CD4-positive, alpha-beta memory T cell (primary cell): Measurements from ENCODE around the gene NOTCH1. TPM values are rescaled to one million over a fixed set of nuclear protein-coding genes. Genes with fewer than 3 reads are reported as not detected.

ENCODE experiments used
- CTCF ChIA-PET: fragments of 350-600 bp; sonication (Branson Sonifier 250); formaldehyde crosslinking; loops from one replicate; lab custom pipeline; 2021; ENCODE audit warnings: inconsistent platforms; ENCODE audit not compliant: partially characterized antibody; lab: Charles Lee
- POLR2A ChIA-PET: fragments of 350-600 bp; sonication (Branson Sonifier 250); formaldehyde crosslinking; loops from one replicate; lab custom pipeline; 2021; ENCODE audit not compliant: partially characterized antibody; lab: Charles Lee
- DNase-seq, 5 donors: peaks; one replicate each; pipeline versions ENCODE4 v3.0.0 to v3.0.0-alpha.2; 2020 to 2022; ENCODE audit warnings: mixed read lengths in 1 of 5
- H3K27ac ChIP-seq: one replicate; pipeline ENCODE4 v1.7.0; 2013; ENCODE audit warnings: low read depth, low read length
- H3K27me3 ChIP-seq: 2 replicates; pipeline ENCODE4 v1.7.0; 2013; ENCODE audit warnings: mild to moderate bottlenecking, low read length, moderate library complexity; ENCODE audit not compliant: insufficient read depth
- H3K36me3 ChIP-seq: 2 replicates; pipeline ENCODE4 v1.7.0; 2013; ENCODE audit warnings: mild to moderate bottlenecking, low read length, moderate library complexity; ENCODE audit not compliant: insufficient read depth
- H3K4me1 ChIP-seq: 2 replicates; pipeline ENCODE4 v1.7.0; 2013; ENCODE audit warnings: mild to moderate bottlenecking, low read length, moderate library complexity; ENCODE audit not compliant: insufficient read depth
- H3K4me3 ChIP-seq, 2 donors: one replicate each; pipeline ENCODE4 v1.7.0; 2013; ENCODE audit warnings: low read length in 2 of 2, mild to moderate bottlenecking in 1 of 2
- H3K9me3 ChIP-seq, 2 donors: one replicate each; pipeline ENCODE4 v1.7.0; 2013; ENCODE audit warnings: low read length in 2 of 2, control low read depth in 1 of 2; ENCODE audit not compliant: control insufficient read depth in 1 of 2
- H3K27ac Mint-ChIP-seq, 7 donors: one replicate each; pipeline ENCODE4 v1.8.0; 2020 to 2021; ENCODE audit warnings: mixed read lengths in 7 of 7, mild to moderate bottlenecking in 6 of 7, inconsistent platforms in 3 of 7, moderate library complexity in 3 of 7
- H3K27me3 Mint-ChIP-seq, 2 donors: one replicate each; pipeline ENCODE4 v1.8.0; 2020 to 2021; ENCODE audit warnings: mixed read lengths in 2 of 2
- H3K36me3 Mint-ChIP-seq, 2 donors: one replicate each; pipeline ENCODE4 v1.8.0; 2020 to 2021; ENCODE audit warnings: mixed read lengths in 2 of 2, inconsistent platforms in 1 of 2, mild to moderate bottlenecking in 1 of 2
- H3K4me1 Mint-ChIP-seq, 4 donors: one replicate each; pipeline ENCODE4 v1.8.0; 2020 to 2021; ENCODE audit warnings: mixed read lengths in 4 of 4, mild to moderate bottlenecking in 1 of 4
- H3K4me3 Mint-ChIP-seq, 8 donors: one replicate each; pipeline ENCODE4 v1.8.0; 2020 to 2021; ENCODE audit warnings: mixed read lengths in 8 of 8, mild to moderate bottlenecking in 7 of 8, moderate library complexity in 6 of 8, inconsistent platforms in 3 of 8
- H3K9me3 Mint-ChIP-seq, 8 donors: one replicate each; pipeline ENCODE4 v1.8.0; 2020 to 2021; ENCODE audit warnings: mixed read lengths in 8 of 8, mild to moderate bottlenecking in 5 of 8, inconsistent platforms in 3 of 8, moderate library complexity in 1 of 8
- intact Hi-C: fragments of 100-400 bp; cut with micrococcal nuclease; formaldehyde crosslinking; loops from one replicate; pipeline ENCODE4 v1.15.1; 2023
- polyA plus RNA-seq, 2 donors: library from polyadenylated mRNA; unstranded; fragments of 300-500 nt; fragmentation: Illumina TruSeq; gene quantifications; one replicate each; pipeline ENCODE4 v1.2.3, GENCODE V29; 2021
- total RNA-seq, 2 experiments: library from RNA; stranded (reverse); gene quantifications; one replicate each; pipeline ENCODE4 v1.2.3, GENCODE V29; 2021

Gene NOTCH1
- total and polyA plus RNA-seq, 4 experiments from 2014 or later, result 6.0 to 45.4 (median 43.0) TPM; not detected in 1

DNA sequence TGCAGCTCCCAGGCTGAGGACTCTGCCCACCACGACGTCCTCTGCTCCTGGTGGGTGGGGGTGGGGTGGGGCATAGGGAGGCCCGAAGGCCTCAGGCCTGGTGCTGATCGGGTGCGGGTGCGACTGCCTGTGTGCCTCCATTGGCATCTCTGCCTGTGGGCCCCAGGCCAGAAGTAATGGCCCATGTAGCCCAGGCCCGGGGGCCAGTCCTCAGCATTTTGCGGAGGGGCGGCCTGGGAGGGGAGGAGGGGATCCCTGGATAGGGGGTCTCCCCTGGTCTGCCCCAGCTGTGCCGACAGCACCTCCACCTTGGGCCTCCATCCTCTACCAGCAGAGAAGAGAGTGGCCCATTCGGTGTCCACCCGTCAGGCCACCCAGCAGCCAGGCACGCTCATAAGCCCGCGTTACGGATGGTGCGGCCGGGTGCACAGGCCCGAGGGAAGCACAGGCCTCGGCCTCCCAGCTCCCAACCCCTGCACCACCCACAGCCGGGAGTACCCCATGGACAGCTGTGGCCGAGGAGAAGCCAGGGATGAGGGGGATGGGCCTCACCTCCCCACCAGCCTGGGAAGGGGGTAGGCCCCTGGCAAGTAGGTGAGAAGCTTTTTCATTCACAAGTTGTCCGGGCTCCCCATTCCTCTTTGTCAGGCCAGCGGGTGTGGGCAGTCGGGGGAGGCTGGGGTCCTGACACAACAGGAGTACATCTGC lies 1.8 kb upstream of the NOTCH1 start:
- peak overlapping the region in 4 of 8 donors; percentile 39 to 84 (median 64) for H3K4me3 Mint-ChIP-seq
- CTCF ChIA-PET, result interaction anchor here (1.0 to 1.5 kb wide), 2 partner anchors 8 to 9 kb away, joined by 3 to 4 read pairs; no protein-coding TSS in a partner anchor

DNA sequence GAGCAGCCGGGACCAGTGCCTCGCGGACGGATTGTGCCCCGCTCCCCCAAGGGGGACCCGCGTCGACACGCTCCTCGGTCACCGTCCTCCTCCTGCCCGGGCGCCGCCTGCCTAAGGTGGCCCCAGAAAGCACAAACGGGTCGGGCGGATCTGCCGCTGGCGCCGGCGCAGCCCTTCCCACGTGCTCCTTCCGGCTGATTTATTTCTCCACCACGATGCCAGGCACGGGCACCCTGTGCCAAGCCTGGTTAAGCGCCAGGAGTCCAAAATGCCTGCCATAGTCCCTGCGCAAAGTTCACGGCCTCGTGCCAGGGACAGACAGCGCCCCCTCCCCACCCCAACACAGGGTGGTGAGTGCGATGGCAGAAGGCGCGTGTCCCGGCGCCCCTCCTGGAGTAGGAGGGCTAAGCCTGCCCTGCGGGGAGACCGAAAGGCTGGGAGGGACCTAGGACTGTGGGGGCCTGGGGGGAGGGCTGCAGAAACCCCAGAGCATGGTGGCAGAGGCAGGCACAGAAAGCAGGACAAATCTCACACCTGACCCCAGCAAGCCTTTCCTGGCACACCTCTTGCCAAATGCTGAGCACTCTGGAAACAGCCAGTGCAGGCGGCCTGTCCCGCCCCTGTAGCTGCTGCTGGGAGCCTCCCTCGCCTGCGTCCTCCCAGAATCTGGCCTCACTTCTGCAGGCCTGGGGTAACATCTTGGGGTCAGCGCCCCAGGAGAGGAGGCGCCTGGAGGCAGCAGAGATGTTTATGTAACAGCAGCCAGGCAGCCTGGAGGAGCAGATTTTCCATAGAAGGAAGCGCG lies 1.1 kb upstream of the NOTCH1 start:
- Histone ChIP-seq H3K4me3 (peak overlapping the region; percentile 11 to 52), H3K27me3 (no peaks in the 10 kb centered on the region), H3K36me3 (peaks cover 4% of the 10 kb centered on the region), H3K4me1 (peaks cover 38% of the 10 kb centered on the region), H3K9me3 (no peaks in the 10 kb centered on the region), H3K27ac (peak overlapping the region; percentile 40)
- ChIA-PET CTCF (interaction anchor here (1.0 kb wide), 1 partner anchor 9 kb away, joined by 3 read pairs; no protein-coding TSS in a partner anchor), POLR2A (interaction anchor here (1.3 to 5.0 kb wide), 3 partner anchors 8 to 57 kb away, joined by 4 to 29 read pairs (median 27); no protein-coding TSS in a partner anchor)
- peaks cover 0 to 5% of the 10 kb centered on the region in 2 donors for H3K36me3 Mint-ChIP-seq
- H3K27me3 Mint-ChIP-seq, result peaks cover 0 to under 1% of the 10 kb centered on the region in 2 donors
- no peaks in the 10 kb centered on the region for H3K9me3 Mint-ChIP-seq
- peak; percentile 47 to 61 (median 58) for DNase-seq
- peak overlapping the region; percentile 70 to 85 (median 82) for H3K4me3 Mint-ChIP-seq
- H3K4me1 Mint-ChIP-seq, result peaks cover 7 to 32% (median 23%) of the 10 kb centered on the region in 4 donors
- H3K27ac Mint-ChIP-seq, result peak overlapping the region; percentile 22 to 86 (median 66)
- intact Hi-C loops, result loop anchor here (2.0 to 10.0 kb wide), 4 partner anchors 14 to 142 kb away; partner anchors contain the start of genes SEC16A and SNAPC4

More for the DNA sequence above, 1.8 kb upstream of the NOTCH1 start:
- peaks cover 40% of the 10 kb centered on the region for H3K4me1 ChIP-seq
- Mint-ChIP-seq H3K27ac (peak overlapping the region in 1 of 7 donors; percentile 86), H3K4me1 (peaks cover 8 to 39% (median 29%) of the 10 kb centered on the region in 4 donors), H3K36me3 (peaks cover 0 to 3% of the 10 kb centered on the region in 2 donors), H3K9me3 (no peaks in the 10 kb centered on the region), H3K27me3 (peaks cover 0 to 2% of the 10 kb centered on the region in 2 donors)
- no peaks in the 10 kb centered on the region for H3K36me3 ChIP-seq
- intact Hi-C loops, result loop anchor here (2.0 to 10.0 kb wide), 4 partner anchors 15 to 143 kb away; partner anchors contain the start of genes SEC16A and SNAPC4
- H3K4me3 ChIP-seq, result no peak overlapping the region
- POLR2A ChIA-PET, result interaction anchor here (1.1 to 5.0 kb wide), 2 partner anchors 9 to 14 kb away, joined by 5 to 29 read pairs; no protein-coding TSS in a partner anchor
- no peaks in the 10 kb centered on the region for H3K9me3 ChIP-seq
- DNase-seq, result no peak
- H3K27me3 ChIP-seq, result no peaks in the 10 kb centered on the region
- H3K27ac ChIP-seq, result no peak overlapping the region

DNA sequence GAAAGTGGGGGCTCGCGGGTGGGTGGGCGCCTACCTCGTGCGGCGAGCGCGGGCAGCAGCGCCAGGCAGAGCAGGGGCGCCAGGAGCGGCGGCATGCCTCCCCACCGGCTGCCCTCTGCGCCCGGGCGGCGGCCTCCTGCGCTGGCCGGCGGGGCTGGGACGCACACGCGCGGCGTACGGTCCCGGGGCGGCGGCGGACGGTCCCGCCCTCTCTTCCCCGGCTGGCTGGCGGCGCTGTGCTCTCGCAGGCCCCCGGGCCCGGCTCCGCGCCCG lies 220 bp downstream of the NOTCH1 start:
- Mint-ChIP-seq H3K36me3 (peaks cover 0 to 5% of the 10 kb centered on the region in 2 donors), H3K27ac (no peak overlapping the region), H3K27me3 (no peaks in the 10 kb centered on the region), H3K4me1 (peaks cover 6 to 37% (median 26%) of the 10 kb centered on the region in 4 donors), H3K4me3 (peak overlapping the region in 1 of 8 donors; percentile 32), H3K9me3 (no peaks in the 10 kb centered on the region)
- Histone ChIP-seq H3K27me3 (no peaks in the 10 kb centered on the region), H3K4me1 (peaks cover 41% of the 10 kb centered on the region), H3K27ac (peak overlapping the region; percentile 60), H3K9me3 (no peaks in the 10 kb centered on the region), H3K4me3 (peak overlapping the region in 1 of 2 donors; percentile 77), H3K36me3 (peaks cover 11% of the 10 kb centered on the region)
- no peak for DNase-seq
- POLR2A ChIA-PET, result interaction anchor here (1.3 to 3.8 kb wide), 2 partner anchors 12 to 56 kb away, joined by 4 to 27 read pairs; no protein-coding TSS in a partner anchor
- intact Hi-C loops, result loop anchor here (10.0 kb wide), 1 partner anchor 141 kb away; the partner anchor contains the start of gene SNAPC4
- CTCF ChIA-PET, result no interaction called here

DNA sequence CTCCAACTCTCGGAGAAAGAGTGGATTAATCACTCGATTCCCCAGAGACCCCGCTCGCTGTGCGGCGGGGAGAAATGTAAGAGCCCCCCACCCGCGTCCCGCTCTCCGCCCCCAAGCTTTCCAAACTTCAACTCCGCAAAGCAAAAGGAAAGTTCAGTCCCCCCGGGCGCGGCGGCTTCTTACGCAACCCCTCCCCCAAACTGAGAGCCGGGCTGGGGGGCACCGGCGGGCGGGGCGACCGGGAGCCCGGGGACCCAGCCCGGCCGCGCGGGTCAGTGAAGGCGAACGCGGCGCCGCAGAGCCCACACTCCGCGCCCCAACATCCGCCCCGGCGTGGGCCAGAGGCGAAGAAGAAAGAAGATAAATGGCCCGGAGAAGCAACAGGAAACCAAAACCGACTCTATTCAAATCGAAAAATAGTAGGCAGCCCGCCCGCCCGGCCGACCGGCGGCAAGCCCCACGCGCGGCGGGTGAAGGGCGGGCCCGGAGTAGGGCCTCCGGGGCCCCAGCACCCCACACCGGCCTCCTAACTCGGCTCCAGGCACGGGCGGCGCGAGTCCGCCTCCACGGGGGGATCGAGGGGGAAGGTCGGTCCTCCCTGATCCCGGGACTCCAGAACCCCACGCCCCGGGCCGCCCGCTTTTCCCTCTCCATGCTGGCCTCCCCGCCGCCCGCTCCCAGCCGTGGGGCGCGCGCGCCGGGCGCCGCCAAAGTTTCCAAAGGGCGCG lies 720 bp downstream of the NOTCH1 start:
- Histone ChIP-seq H3K27ac (peak overlapping the region; percentile 60), H3K4me1 (peaks cover 46% of the 10 kb centered on the region), H3K27me3 (no peaks in the 10 kb centered on the region), H3K9me3 (no peaks in the 10 kb centered on the region), H3K36me3 (peaks cover 11% of the 10 kb centered on the region), H3K4me3 (peak overlapping the region; percentile 38 to 77)
- ChIA-PET POLR2A (interaction anchor here (0.7 to 3.8 kb wide), 4 partner anchors 12 to 62 kb away, joined by 3 to 27 read pairs (median 4); no protein-coding TSS in a partner anchor), CTCF (no interaction called here)
- Mint-ChIP-seq H3K9me3 (no peaks in the 10 kb centered on the region), H3K27ac (peak overlapping the region in 5 of 7 donors; percentile 76 to 93 (median 86)), H3K4me1 (peaks cover 9 to 42% (median 31%) of the 10 kb centered on the region in 4 donors), H3K4me3 (peak overlapping the region; percentile 84 to 90 (median 88)), H3K27me3 (no peaks in the 10 kb centered on the region), H3K36me3 (peaks cover 0 to 5% of the 10 kb centered on the region in 2 donors)
- intact Hi-C loops, result loop anchor here (10.0 kb wide), 1 partner anchor 140 kb away; the partner anchor contains the start of gene SNAPC4
- DNase-seq, result peak; percentile 54 to 70 (median 59)

DNA sequence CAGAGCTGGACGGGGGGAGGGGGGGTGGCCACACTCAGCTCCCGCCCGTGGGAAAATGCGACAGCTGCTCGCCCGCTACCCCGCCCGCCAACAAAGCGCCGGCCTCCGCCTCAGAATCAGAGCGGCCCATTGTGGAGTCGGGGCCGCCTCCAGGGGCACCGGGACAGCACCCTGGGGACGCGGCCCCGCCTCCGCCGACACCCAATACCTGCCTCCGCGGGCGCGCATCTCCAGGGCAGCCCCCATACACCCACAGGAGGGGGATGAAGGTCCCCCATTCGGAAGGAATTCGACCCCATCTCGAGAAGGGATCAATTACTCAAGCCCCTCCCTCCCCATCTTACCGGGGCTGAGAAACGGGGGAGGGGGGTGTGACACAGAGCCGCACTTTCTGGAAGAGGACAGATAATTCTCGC lies 1.3 kb downstream of the NOTCH1 start:
- Mint-ChIP-seq H3K4me1 (peaks cover 15 to 48% (median 37%) of the 10 kb centered on the region in 4 donors), H3K4me3 (peak overlapping the region; percentile 84 to 90 (median 88)), H3K9me3 (no peaks in the 10 kb centered on the region), H3K36me3 (peaks cover 0 to 8% of the 10 kb centered on the region in 2 donors), H3K27me3 (no peaks in the 10 kb centered on the region), H3K27ac (peak overlapping the region in 5 of 7 donors; percentile 76 to 93 (median 86))
- CTCF ChIA-PET, result no interaction called here
- Histone ChIP-seq H3K27me3 (no peaks in the 10 kb centered on the region), H3K4me1 (peaks cover 51% of the 10 kb centered on the region), H3K4me3 (peak overlapping the region; percentile 38 to 77), H3K36me3 (peaks cover 11% of the 10 kb centered on the region), H3K9me3 (no peaks in the 10 kb centered on the region), H3K27ac (peak overlapping the region; percentile 60)
- peak; percentile 31 to 62 (median 39) for DNase-seq
- intact Hi-C loops, result loop anchor here (10.0 kb wide), 1 partner anchor 140 kb away; the partner anchor contains the start of gene SNAPC4
- POLR2A ChIA-PET, result interaction anchor here (0.7 to 3.8 kb wide), 3 partner anchors 11 to 61 kb away, joined by 3 to 27 read pairs (median 3); no protein-coding TSS in a partner anchor
